Smooth muscle cell (in vitro differentiated cells): ENCODE measurements around the gene TRIM46. TPM values are rescaled to one million over a fixed set of nuclear protein-coding genes. Genes with fewer than 3 reads are reported as not detected.
"Not testable (repeated sequence)": the region's sequence is repeated elsewhere in the genome, so short reads cannot be mapped to it uniquely, and the experiment has no call there.

Source experiments
- DNase-seq: peaks from one replicate; lab custom pipeline; 2025; ENCODE audit not compliant: unreplicated experiment; lab: John Stamatoyannopoulos, UW
- H2AFZ ChIP-seq: fragments of 200-600 bp; sonication (generic); 2 replicates; pipeline ENCODE4 v1.6.0; 2016; ENCODE audit warnings: antibody characterized with exemption, low read depth, mild to moderate bottlenecking
- H3F3A ChIP-seq: fragments of 200-600 bp; sonication (generic); 2 replicates; pipeline ENCODE4 v1.6.0; 2017; ENCODE audit warnings: antibody characterized with exemption, low read depth
- H3K27ac ChIP-seq: fragments of 200-600 bp; sonication (generic); 2 replicates; pipeline ENCODE4 v1.5.1; 2016; ENCODE audit warnings: low read depth, mild to moderate bottlenecking
- H3K27me3 ChIP-seq: fragments of 200-600 bp; sonication (generic); 2 replicates; pipeline ENCODE4 v1.6.1; 2016; ENCODE audit warnings: low read depth, mild to moderate bottlenecking
- H3K36me3 ChIP-seq: fragments of 200-600 bp; sonication (generic); 2 replicates; pipeline ENCODE4 v1.5.1; 2016; ENCODE audit warnings: low read depth
- H3K4me1 ChIP-seq: fragments of 200-600 bp; sonication (generic); 2 replicates; pipeline ENCODE4 v1.5.1; 2016; ENCODE audit warnings: low read depth
- H3K4me2 ChIP-seq: fragments of 200-600 bp; sonication (generic); 2 replicates; pipeline ENCODE4 v1.6.0; 2016; ENCODE audit warnings: mild to moderate bottlenecking
- H3K4me3 ChIP-seq: fragments of 200-600 bp; sonication (generic); 2 replicates; pipeline ENCODE4 v1.5.1; 2016; ENCODE audit warnings: mild to moderate bottlenecking
- H3K79me2 ChIP-seq: fragments of 200-600 bp; sonication (generic); 2 replicates; pipeline ENCODE4 v1.6.0; 2016; ENCODE audit warnings: low read depth, mild to moderate bottlenecking
- H3K9ac ChIP-seq: fragments of 200-600 bp; sonication (generic); 2 replicates; pipeline ENCODE4 v1.6.0; 2016; ENCODE audit warnings: low read depth
- H3K9me3 ChIP-seq: fragments of 200-600 bp; sonication (generic); replicated peaks from 2 replicates; pipeline ENCODE4 v1.5.1; 2016; ENCODE audit warnings: low read depth
- H4K20me1 ChIP-seq: fragments of 200-600 bp; sonication (generic); 2 replicates; pipeline ENCODE4 v1.6.0; 2016; ENCODE audit warnings: low read depth
- WGBS: methylation state at CpG from one replicate; pipeline ENCODE4 v1.1.7; 2016; ENCODE audit warnings: low lambda C conversion rate; 5-methylcytosine and 5-hydroxymethylcytosine counted together
- polyA plus RNA-seq: library from polyadenylated mRNA; unstranded; fragments of >200 nt; fragmentation: Nextera tagmentation; extraction: Ambion mirVana; gene quantifications from 2 replicates; pipeline ENCODE4 v1.2.1, GENCODE V29; 2016
- total RNA-seq: library from RNA; depleted of rRNA; stranded (reverse); fragments of >200 nt; gene quantifications from 2 replicates; pipeline ENCODE4 v1.2.3, GENCODE V29; 2014
- TF ChIP-seq, protein P1 (sequence below): fragments of 200-600 bp; sonication (generic); IDR thresholded peaks from 2 replicates; pipeline ENCODE4 v1.5.1; 2017; ENCODE audit warnings: borderline replicate concordance, mild to moderate bottlenecking, antibody characterized with exemption; ENCODE audit not compliant: insufficient read depth, poor library complexity, severe bottlenecking

TRIM46 gene
- total and polyA plus RNA-seq, 2 experiments from 2014 or later, result 3.6 to 3.8 TPM

DNA sequence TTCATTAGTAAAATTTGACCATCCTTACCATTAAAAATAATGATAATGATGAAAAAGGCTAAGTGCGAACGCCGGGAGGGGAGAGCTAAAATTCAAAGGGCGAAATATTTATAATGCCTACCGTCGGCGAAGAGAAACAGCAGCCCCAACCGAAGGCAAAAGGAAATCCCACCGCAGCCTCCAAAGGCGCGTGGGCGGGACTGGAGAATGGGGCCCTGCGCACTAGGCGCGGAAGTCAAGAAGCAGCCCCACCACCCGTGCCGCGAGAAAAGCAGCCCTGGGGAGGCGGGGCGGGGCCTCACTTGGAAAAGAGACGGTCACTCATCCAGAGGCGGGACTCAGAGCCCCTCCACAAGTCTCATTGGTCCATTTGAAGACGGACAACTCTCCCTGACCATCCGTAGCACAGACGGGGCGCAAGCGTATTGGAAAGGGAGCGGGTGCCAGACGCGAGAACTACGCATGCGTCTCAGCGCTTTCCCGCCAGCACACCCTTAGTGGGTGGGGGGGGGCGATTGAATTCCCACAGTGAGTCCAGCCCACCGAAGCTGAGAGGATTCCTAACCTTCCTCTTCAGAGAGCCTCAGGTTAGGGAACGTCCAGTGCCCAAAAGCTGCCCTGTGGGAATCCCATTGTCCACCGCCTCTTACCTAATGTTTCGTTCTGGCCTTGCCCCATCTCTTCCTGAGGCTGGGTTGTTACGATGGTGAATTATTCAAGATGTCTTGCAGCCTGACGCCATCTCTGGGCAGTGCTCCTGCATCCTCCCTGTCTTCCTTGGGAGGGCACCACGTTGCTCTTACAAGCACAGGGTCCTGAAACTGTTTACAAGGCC is 53.8 kb downstream of the TRIM46 start:
- Histone ChIP-seq H3F3A (peaks cover 13% of the 10 kb centered on the region), H3K4me3 (peak overlapping the region; percentile 55), H3K9ac (peak overlapping the region; percentile 34), H2AFZ (peak overlapping the region; percentile 48), H3K4me1 (peaks cover 17% of the 10 kb centered on the region), H3K27me3 (no peaks in the 10 kb centered on the region), H3K4me2 (peak overlapping the region; percentile 82), H3K9me3 (no peaks in the 10 kb centered on the region), H3K36me3 (no peaks in the 10 kb centered on the region), H3K27ac (peak overlapping the region; percentile 95), H4K20me1 (no peaks in the 10 kb centered on the region), H3K79me2 (peaks cover 5% of the 10 kb centered on the region)
- DNase-seq, result peak; percentile 97
- WGBS, result under 1% methylated on average over 42 of the region's 42 CpGs
- TF ChIP-seq, protein P1, sequence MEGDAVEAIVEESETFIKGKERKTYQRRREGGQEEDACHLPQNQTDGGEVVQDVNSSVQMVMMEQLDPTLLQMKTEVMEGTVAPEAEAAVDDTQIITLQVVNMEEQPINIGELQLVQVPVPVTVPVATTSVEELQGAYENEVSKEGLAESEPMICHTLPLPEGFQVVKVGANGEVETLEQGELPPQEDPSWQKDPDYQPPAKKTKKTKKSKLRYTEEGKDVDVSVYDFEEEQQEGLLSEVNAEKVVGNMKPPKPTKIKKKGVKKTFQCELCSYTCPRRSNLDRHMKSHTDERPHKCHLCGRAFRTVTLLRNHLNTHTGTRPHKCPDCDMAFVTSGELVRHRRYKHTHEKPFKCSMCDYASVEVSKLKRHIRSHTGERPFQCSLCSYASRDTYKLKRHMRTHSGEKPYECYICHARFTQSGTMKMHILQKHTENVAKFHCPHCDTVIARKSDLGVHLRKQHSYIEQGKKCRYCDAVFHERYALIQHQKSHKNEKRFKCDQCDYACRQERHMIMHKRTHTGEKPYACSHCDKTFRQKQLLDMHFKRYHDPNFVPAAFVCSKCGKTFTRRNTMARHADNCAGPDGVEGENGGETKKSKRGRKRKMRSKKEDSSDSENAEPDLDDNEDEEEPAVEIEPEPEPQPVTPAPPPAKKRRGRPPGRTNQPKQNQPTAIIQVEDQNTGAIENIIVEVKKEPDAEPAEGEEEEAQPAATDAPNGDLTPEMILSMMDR, result no peak

DNA sequence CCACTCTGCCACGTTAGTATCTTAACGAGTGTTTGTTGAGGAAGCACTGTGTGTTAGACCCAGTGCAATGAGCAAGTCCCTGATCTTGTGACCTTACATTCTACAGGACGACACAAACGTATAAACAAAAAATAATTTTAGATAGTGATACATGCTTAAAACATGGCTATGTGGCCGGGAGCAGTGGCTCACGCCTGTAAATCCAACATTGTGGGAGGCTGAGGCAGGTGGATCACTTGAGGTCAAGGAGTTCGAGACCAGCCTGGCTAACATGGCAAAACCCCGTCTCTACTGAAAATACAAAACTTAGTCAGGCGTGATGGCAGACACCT is 54.4 kb downstream of the TRIM46 start:
- peaks cover 13% of the 10 kb centered on the region for H3F3A ChIP-seq
- no peak for DNase-seq
- H3K9me3 ChIP-seq, result no peaks in the 10 kb centered on the region

DNA sequence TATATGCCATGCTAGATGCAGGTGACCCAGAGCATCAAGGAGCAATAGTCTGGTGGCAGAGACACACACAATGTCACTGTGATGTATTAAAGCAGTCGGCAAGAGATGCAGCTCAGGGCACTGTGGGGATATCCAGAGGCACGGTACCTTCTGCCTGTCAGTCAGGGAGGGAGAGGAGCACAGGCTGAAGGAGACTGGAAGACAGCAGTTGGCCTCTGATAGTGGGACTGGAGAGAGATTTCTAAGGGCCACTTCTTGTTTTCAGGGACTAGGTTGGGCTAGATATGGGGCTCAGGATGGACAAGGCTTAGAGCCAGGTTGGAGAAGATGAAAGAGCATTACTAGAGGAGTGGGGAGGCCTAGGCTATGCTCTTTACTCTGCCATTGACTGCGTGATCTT is 57.7 kb downstream of the TRIM46 start:
- not testable (repeated sequence) for H3K27ac ChIP-seq

More for the DNA sequence above, 54.4 kb downstream of the TRIM46 start:
- H3K4me3 ChIP-seq, result peak overlapping the region; percentile 39
- H3K27me3 ChIP-seq, result no peaks in the 10 kb centered on the region
- peak overlapping the region; percentile 48 for H2AFZ ChIP-seq
- H3K27ac ChIP-seq, result peak overlapping the region; percentile 62
- TF ChIP-seq, protein P1, result no peak
- no peaks in the 10 kb centered on the region for H3K36me3 ChIP-seq
- no peaks in the 10 kb centered on the region for H4K20me1 ChIP-seq
- H3K4me2 ChIP-seq, result peak overlapping the region; percentile 79
- 63% methylated on average over 9 of the region's 9 CpGs for WGBS
- H3K4me1 ChIP-seq, result peaks cover 17% of the 10 kb centered on the region
- H3K79me2 ChIP-seq, result peaks cover 5% of the 10 kb centered on the region
- H3K9ac ChIP-seq, result peak overlapping the region; percentile 25

GRCh38 chr1:155232001-155232978 is 58.6 kb downstream of the TRIM46 start:
- H3K4me1 ChIP-seq, H3F3A ChIP-seq, H3K9me3 ChIP-seq, H3K27ac ChIP-seq, H3K79me2 ChIP-seq, H3K27me3 ChIP-seq, H4K20me1 ChIP-seq, H3K9ac ChIP-seq, H2AFZ ChIP-seq, H3K4me2 ChIP-seq, H3K4me3 ChIP-seq, H3K36me3 ChIP-seq, DNase-seq: not testable (repeated sequence)
- WGBS, result 87% methylated on average over 12 of the region's 13 CpGs

More for the DNA sequence above, 57.7 kb downstream of the TRIM46 start:
- WGBS, result 84% methylated on average over 3 of the region's 3 CpGs
- not testable (repeated sequence) for DNase-seq, H3K4me3 ChIP-seq, H3K4me2 ChIP-seq, H2AFZ ChIP-seq, H3F3A ChIP-seq, H3K9me3 ChIP-seq, H3K4me1 ChIP-seq, H3K79me2 ChIP-seq, H3K27me3 ChIP-seq, H3K9ac ChIP-seq, H4K20me1 ChIP-seq, H3K36me3 ChIP-seq

GRCh38 chr1:155233502-155233901 is 59.9 kb downstream of the TRIM46 start:
- H3K4me3 ChIP-seq, H3F3A ChIP-seq, H3K36me3 ChIP-seq, H3K4me1 ChIP-seq, H3K4me2 ChIP-seq, H3K9me3 ChIP-seq, H3K27ac ChIP-seq, H3K27me3 ChIP-seq, H3K79me2 ChIP-seq, H2AFZ ChIP-seq, H4K20me1 ChIP-seq, DNase-seq, H3K9ac ChIP-seq: not testable (repeated sequence)
- 100% methylated on average over 1 of the region's 5 CpGs for WGBS
